ENCODE results near the gene FRMD4A.
"Not testable (repeated sequence)": the region's sequence is repeated elsewhere in the genome, so short reads cannot be mapped to it uniquely, and the experiment has no call there.

Gene FRMD4A

DNA sequence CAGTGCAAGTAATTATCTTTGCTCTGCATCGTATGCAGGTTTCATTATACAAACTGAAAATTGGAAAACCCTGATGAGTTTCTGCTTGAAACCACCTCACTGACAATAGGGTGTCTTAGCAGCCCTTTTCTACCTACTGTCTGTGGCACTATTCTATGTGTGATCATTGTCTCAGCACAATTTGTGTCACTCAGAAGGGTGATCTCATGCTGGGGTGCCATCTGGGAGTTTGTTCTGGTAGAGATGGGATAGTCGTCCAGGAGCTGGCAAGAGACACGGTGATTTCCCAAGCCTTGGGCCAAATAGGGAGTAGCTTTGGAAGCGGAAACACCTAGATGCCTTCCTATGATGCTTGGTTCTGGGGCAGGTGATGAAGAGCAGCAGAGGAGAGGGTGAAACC, 186.3 kb downstream of the FRMD4A start:
- TF ChIP-seq, protein P1, sequence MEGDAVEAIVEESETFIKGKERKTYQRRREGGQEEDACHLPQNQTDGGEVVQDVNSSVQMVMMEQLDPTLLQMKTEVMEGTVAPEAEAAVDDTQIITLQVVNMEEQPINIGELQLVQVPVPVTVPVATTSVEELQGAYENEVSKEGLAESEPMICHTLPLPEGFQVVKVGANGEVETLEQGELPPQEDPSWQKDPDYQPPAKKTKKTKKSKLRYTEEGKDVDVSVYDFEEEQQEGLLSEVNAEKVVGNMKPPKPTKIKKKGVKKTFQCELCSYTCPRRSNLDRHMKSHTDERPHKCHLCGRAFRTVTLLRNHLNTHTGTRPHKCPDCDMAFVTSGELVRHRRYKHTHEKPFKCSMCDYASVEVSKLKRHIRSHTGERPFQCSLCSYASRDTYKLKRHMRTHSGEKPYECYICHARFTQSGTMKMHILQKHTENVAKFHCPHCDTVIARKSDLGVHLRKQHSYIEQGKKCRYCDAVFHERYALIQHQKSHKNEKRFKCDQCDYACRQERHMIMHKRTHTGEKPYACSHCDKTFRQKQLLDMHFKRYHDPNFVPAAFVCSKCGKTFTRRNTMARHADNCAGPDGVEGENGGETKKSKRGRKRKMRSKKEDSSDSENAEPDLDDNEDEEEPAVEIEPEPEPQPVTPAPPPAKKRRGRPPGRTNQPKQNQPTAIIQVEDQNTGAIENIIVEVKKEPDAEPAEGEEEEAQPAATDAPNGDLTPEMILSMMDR (conservative IDR thresholded peaks at IDR 0.05) = no peak
- H3K27ac ChIP-seq = no peak overlapping the region

DNA sequence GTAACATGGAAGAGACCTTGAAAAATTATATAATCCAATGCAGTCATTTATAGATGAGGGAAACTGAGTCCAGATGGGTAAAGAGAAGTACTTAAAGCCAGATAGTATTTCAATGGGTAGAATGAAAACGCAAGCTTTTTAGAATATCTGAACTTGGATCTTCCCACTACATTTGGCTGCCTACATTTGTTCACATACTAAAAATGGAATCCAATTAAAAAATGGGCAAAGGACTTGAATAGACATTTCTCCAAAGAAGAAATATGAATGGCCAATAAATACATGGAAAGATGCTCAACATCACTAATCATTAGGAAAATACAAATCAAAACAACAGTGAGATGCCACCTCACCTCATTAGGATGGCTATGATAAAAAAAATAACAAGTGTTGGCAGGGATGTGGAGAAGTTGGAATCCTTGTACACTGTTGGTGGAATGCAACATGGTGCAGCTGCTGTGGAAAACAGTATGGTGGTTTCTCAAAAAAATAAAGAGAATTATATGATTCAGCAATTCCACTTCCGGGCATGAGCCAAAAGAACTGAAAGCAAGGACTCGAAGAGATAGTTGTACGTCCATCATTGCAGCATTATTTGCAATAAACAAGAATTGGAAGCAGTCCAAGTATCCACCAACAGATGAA, 188.0 kb downstream of the FRMD4A start:
- TF ChIP-seq, protein P1 (conservative IDR thresholded peaks at IDR 0.05) = no peak
- no peak overlapping the region for H3K27ac ChIP-seq

DNA sequence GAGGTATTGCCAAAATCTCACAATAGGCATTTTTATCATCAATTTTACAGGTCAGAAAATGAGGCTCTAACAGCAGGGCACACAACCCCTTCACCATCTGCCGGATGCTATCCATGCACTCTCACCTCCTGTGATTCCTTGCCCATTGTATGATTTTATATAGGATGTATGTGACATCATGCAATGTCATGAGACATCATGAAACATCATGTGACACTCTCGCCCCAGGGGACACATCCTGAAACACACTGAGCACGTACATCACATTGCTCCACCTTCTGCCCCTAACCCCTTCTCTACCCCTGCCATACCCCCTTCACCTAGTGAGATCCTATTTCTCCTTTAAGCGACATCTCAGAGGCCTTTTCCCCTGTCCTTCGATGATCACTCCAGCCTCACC, 189.4 kb downstream of the FRMD4A start:
- TF ChIP-seq, protein P1 (conservative IDR thresholded peaks at IDR 0.05) = no peak
- no peak overlapping the region for H3K27ac ChIP-seq

DNA sequence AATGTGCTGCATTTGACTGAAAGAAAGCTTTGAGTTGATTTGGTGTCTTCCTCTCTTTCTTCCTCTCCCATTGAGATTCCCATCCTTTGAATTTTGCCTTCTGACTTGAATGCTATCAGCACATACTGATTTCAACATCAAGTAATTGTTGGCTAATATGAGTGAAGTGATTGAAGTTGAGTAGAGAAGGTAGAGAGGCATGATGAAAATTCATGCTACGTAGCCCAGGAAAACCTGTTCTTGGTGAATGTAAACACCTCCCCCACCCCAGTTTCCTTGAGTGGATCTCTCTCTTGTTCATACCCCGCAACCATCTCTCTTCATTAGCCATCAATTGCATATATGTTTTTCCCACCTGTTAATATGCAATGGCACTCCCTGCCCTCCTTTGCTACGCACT, 193.3 kb downstream of the FRMD4A start:
- TF ChIP-seq, protein P1 (conservative IDR thresholded peaks at IDR 0.05) = no peak
- no peak overlapping the region for H3K27ac ChIP-seq

DNA sequence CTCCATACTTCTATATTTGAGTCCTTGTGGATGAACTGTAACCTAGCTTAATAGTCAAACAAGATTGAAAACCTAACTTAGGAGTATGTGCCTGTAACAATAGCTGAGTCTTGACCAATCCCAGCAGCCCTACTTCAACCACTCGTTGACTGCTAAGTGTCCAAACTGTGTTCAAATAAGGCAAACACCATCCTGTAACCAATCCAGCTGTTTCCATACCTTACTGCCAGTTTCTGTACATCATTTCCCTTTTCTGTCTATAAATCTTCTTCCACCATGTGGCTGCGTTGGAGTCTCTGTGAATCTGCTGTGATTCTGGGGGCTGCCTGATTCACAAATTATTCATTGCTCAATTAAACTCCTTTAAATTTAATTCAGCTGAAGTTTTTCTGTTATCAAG, 195.5 kb downstream of the FRMD4A start:
- not testable (repeated sequence) for H3K27ac ChIP-seq

DNA sequence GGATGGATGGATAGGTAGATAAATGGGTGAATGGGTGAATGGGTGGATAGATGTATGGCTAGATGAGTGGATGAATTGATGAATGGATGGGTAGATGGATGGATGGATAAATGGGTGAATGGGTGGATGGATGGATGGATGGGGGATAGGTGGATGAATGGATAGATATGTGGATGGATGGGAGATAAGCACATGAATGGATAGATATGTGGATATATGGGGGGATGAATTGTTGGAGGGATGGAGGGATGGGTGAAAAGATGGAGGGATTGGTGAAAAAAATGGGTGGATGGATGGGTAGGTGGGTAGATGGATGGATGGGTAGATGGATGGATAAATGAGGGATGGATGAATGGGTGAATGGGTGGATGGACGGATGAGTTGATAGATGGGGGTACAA, 196.4 kb downstream of the FRMD4A start:
- TF ChIP-seq, protein P1 (conservative IDR thresholded peaks at IDR 0.05) = no peak
- no peak overlapping the region for H3K27ac ChIP-seq

DNA sequence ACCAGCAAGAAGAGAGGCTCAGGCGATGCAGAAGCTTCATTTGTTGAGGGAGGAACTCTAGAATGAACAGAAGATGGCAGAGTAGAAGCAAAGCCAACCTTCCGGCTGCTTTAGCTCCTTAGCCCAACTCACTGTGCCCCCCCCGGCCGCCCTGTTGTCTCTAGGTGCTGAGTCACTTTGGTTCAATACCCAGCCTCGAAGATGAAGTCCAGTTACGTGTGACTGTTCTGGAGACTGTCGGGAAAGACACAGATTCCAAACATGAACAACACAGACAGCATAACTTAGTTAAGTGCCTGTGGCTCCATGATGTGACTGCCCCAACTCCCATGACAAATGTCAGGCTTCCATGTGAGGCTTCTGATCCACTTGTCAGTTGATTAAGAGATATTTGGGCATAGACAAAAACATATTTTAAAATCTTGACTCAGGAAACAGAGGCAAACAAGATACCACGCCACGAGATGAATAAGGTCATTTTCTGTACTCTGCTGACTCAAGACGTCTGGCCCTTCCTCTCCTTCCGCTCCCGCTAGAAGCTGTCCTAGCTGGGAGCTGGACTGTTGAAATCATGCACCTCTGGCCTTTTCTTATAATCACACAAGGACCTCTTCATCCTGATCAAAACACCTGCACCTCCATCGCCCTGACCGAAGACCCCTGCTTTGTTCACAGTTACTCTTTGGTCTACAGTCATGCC, 199.3 kb downstream of the FRMD4A start:
- no peak overlapping the region for H3K27ac ChIP-seq
- TF ChIP-seq, protein P1 (conservative IDR thresholded peaks at IDR 0.05) = no peak

DNA sequence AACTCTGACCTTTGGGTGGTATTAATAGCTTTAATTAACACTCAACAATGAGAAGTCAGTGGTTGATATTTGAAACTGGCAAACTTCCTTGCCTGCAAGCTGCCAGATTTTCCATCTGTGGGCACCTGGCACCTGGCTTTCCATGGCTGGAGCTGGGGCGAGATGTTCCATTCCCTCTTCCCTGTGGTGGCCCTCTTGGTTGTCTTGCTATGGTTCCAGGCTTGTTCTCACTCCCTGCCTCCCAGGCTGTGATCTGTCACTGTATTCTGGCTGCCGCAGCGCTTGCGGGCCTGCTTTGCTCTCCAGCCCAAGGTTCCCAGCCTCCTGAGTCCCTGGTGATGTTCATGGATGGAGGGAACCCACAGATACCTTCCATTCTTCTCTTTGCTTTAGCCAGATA, 201.0 kb downstream of the FRMD4A start:
- TF ChIP-seq, protein P1 (conservative IDR thresholded peaks at IDR 0.05) = no peak
- H3K27ac ChIP-seq = no peak overlapping the region

Measured in VCaP (cell line).